GM19239 (cell line): Measurements from ENCODE around the gene NOLC1.

Experiments
- DNase-seq: peaks from one replicate; pipeline ENCODE4 v3.0.0; 2011; ENCODE audit warnings: low spot score; ENCODE audit not compliant: insufficient read length
- FAIRE-seq: peaks from 2 replicates; lab custom pipeline; 2011; peaks lifted over from hg19 to GRCh38; lab: Jason Lieb, UNC

NOLC1 gene

DNA sequence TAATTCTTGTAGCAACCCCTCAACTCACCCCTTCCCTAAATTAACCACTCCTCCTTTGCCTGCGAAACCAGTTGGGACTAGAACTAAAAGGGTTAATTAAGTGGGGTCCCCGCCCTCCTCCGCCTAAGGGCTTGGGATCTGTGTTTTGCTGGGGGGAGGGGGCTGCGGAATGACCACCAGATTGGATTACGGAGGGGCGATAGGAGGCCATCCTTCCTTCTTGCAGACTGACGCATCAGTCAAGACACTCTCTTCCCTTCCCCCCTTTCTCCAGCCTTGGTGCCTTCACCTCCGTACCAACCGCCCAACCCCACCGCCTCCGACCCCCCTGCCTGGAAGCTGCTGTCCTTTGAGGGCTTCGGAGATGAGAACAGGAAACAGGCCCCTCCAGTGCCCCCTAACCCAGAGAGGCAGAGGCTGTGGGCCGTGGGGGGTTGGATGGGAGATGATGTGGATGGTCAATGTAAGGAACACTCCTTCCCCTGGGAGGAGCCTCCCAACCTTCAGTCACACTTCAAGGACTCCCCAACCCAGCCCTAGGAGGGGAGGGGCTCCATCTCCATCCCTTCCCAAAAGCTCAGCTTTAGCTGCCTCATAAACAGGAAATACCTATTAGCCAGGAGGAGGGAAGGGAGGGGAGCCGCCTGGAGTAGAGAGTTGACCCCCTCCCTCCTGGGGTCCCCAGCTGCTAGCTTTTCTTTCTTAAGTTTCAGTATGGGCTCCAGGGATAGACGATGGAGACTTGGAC lies 31.0 kb upstream of the NOLC1 start:
- DNase-seq (no peak), FAIRE-seq (peak; percentile 67)

DNA sequence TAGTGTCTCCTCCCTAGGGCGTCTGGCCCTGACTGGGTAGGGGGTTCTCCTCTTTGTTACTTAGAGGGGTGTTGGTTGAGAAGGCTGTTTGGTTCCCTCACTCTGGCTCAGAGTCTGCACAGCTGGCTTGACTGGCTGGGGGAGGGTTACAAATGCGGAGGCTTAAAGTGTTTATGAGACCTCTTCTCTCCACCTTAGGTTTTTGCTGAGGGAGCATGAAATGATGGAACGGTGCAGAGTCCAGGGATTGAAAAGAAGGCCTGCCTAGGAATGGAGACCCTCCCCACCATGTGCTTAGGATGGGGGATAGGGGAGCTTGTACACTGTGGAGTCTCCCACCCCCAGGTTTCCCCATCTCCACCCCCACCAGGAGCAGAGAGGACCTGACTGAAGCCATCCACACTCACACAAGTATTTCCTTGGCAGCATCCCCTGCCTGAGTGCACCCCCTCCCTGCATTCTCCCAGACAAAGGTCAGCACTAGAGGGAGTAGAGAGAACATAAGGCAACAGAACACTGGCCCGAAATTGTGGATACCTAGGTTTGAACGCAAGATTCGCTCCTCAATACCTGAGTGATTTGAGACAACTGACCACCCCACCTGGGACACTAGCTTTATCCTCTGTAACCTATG lies 30.3 kb upstream of the NOLC1 start:
- DNase-seq (no peak), FAIRE-seq (no peak)

DNA sequence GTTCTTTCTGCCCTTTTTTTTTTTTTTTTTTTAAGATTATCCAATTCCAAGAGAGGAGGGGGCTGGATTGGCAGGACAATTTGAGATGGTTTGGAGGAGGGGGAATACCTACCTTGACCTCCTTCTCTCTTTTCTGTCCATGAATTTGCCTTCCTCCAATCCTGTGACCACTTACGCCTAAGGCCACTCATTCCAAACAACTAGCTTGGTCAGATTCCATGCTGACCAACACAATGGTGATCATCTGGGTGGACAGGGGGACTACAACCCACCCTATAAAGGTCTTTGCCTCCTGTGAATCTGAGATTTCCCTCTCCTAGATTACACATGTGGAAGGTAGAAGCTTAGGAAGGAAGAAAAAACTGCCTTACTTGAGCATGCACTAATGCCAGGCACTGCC lies 29.7 kb upstream of the NOLC1 start:
- no peak for FAIRE-seq
- DNase-seq, result no peak

DNA sequence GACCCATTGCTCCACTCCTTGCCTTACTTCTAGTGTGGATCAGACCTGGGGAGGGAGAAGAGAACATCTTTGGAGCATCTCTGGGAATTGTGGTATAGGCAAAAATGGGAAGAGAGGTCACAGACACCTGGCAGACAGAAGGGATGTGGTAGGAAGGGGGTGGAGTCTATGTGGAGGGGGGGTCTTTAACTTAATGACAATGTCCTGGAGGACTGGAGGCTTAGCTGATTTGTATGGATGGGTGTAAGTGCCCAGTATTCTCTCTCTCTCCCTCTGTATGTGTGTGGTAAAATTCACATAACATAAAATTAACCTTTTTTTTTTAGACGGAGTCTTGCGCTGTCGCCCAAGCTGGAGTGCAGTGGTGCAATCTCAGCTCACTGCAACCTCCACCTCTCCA lies 29.0 kb upstream of the NOLC1 start:
- DNase-seq (no peak), FAIRE-seq (no peak)

DNA sequence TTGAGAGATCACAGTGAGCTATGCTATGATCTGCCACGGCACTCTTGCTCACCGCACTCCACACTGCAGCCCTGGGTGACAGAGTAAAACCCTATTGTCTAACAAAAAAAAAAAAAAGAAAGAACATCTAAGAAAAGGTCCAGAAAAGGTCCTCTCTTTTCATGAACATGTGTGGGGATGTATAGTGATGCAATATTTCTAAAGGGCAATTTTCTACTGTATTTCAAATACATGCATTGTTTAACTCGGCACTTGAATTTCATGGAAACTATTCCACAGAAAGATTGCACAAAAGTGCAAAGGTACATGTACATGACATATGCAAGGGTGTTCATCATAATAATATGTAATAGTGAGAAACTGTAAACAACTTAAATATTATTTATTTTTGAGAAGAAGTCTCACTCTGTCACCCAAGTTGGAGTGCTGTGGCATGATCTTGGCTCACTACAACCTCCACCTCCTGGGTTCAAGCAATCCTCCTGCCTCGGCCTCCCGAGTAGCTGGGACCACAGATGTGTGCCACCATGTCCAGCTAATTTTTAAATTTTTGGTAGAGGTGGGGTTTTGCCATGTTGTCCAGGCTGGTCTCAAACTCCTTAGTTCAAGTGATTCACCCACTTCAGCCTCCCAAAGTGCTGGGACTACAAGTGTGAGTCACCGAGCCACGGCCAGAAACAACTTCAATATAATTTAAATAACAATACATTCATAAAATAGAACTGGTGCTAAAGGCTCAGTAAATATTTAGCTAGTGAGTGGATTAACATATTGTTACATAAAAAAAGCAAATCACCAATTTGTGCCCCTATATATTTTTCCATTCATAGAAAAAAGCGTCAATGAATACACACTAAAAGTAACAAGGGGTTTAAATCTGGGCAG lies 20.7 kb upstream of the NOLC1 start:
- DNase-seq, result no peak
- FAIRE-seq, result no peak

DNA sequence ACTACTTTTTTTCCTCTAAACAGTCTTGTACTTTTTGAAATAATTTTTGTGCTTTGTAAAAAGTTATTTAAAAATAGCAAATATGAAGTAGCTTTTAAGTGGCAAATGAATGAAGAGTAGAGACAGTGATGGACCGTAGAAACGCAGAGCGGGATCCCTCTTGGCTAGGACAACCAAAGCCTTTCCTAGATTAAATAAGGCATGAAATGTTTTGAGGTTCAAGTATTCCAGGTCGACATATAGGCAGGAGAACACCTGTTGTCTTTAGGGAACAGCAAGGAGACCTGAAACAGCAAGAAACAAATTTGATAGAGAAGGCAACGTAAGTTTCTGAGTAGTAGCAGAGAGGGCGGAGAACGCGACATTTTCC lies 20.0 kb upstream of the NOLC1 start:
- DNase-seq (no peak), FAIRE-seq (no peak)

DNA sequence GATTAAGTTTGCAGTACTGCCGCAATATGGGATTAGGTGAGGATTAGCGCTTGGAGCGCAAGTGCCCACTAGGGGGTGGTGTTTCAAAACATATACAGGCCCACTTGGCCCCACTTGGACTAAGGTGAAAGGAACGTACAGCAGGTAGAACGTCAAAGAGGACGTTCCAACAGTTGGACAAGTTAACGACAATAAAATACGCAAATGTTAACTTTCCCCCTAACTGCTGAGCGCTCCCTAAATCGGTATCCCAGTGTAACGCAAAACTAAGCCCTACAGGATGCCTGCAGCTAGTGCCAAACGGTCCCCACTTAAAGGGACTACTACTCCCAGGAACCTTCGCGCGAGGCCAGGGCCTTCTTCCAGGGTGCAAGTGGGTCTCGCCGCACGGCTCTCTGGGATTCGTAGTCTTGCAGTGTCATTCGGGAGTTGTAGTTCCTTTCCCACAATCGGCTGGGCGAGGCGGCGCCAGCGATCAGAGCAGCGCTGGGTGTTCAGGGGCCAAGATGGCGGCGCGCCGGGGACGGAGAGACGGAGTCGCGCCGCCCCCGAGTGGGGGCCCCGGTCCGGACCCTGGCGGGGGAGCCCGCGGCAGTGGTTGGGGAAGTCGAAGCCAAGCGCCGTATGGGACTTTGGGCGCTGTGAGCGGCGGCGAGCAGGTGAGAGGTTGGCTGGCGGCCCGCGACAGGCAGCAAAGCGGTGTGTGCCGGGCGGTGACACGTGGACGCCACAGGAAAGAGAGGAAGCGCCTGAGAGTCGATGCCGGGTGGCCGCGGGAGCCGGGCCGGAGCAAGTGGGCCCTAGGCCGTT lies 19.4 kb upstream of the NOLC1 start, which contains the start of gene PPRC1:
Gene PPRC1 (plus strand): TSS at position 478 of the 810 bp plus-strand sequence. CDS start 29 bp downstream, at position 507.
- FAIRE-seq (peak; percentile 98), DNase-seq (peak; percentile 96)

DNA sequence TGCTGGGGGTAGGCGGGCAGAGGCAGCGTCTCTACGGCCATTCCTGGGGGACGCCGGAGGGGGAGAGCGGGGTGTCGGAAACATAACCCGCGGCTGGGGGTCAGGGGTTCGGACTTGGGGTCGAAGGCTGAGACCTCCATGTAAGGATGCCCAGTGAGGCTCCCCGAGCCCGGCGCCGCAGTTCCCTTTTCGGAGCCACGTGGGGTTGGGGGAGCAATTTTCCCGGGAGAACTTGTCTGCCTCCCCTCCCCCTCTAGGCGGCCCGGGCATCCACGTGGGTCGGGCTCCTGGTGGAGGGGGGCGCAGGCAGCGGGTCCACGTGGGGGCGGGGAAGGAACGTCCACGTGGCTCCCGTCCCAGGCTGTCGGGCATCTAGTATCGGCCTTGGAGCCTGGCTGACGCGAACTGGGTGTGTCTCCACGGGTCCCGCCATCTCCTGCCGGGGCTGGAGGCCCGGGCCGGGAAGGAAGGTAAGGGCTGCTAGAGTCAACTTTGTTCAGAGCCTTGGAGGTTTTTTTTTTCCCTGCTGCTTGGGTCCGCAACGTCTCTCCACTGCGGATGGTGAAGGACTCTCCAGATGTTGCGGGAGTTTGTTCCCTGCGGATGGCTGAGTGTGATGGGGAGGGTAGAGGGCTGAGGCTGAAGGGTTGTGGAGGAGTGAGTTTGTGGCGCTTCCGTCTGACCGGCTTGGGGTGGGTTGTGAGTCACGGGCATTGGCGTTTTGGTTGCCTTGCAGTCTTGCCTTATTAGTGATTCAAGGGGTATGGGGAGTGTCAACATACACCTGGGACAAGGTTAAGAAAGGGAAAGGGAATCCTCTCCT lies 18.6 kb upstream of the NOLC1 start:
- no peak for DNase-seq
- FAIRE-seq, result peak; percentile 77

DNA sequence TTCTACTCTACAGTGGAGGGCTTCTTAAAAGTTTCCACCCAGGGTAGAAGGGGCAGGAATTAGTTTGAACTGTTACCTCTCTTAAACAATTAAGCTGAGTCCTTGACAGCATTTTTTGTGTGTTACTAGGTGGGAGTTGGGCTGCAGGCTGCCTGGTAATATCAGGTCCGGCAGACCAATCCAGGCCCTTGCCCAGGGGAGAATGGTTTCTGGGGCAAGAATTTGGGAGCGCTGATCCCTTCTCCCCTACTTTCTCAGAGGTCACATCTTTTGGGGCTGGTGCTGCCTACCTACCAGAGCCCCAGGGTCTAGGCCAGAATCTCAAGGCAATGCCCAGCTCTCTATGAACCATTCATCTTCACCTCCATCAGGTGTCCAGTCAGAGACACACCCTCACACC lies 17.8 kb upstream of the NOLC1 start:
- FAIRE-seq (no peak), DNase-seq (no peak)

DNA sequence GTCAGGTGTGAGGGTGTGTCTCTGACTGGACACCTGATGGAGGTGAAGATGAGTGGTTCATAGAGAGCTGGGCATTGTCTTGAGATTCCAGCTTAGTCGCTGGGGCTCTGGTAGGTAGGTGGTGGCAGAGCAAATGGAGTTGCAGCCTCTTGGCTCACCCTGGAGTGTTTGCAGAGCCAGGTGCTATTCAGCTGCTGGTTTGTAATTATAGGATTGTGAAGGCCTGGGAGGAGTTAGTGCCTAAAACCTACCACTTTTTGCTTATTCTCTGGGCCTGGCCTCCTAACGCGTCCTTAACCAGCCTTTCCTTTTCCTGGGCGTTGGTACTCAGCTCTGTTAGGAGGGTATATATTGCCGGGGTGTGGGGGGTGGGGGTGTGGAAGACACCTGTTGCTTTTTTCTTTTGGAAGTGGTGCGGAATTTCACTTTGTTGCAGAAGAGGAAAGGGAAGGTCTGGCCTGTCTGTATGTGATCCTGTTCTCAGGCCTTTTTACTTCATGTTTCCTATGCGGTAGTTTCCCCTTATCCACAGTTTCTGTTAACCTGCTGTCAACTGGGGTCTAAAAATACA lies 16.1 kb upstream of the NOLC1 start:
- no peak for DNase-seq
- FAIRE-seq, result no peak

DNA sequence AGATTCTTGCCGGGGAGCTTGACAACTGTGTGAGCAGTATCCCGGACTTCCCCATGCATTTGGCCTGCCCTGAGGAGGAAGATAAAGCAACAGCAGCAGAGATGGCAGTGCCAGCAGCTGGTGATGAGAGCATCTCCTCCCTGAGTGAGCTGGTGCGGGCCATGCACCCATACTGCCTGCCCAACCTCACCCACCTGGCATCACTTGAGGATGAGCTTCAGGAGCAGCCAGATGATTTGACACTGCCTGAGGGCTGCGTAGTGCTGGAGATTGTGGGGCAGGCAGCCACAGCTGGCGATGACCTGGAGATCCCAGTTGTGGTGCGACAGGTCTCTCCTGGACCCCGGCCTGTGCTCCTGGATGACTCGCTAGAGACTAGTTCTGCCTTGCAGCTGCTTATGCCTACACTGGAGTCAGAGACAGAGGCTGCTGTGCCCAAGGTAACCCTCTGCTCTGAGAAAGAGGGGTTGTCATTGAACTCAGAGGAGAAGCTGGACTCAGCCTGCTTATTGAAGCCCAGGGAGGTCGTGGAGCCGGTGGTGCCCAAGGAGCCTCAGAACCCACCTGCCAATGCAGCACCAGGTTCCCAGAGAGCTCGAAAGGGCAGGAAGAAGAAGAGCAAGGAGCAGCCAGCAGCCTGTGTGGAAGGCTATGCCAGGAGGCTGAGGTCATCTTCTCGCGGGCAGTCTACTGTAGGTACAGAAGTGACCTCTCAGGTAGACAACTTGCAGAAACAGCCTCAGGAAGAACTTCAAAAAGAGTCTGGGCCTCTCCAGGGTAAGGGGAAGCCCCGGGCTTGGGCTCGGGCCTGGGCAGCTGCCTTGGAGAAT lies 12.7 kb upstream of the NOLC1 start:
- DNase-seq, result no peak
- no peak for FAIRE-seq

DNA sequence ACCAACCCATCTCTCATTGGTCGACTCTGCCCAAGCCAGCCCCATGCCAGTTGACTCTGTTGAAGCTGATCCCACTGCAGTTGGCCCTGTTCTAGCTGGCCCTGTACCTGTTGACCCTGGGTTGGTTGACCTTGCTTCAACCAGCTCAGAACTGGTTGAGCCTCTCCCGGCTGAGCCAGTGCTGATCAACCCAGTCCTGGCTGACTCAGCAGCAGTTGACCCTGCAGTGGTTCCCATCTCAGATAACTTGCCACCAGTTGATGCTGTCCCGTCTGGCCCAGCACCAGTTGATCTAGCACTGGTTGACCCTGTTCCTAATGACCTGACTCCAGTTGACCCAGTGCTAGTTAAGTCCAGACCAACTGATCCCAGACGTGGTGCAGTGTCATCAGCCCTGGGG lies 12.0 kb upstream of the NOLC1 start:
- FAIRE-seq, result no peak

DNA sequence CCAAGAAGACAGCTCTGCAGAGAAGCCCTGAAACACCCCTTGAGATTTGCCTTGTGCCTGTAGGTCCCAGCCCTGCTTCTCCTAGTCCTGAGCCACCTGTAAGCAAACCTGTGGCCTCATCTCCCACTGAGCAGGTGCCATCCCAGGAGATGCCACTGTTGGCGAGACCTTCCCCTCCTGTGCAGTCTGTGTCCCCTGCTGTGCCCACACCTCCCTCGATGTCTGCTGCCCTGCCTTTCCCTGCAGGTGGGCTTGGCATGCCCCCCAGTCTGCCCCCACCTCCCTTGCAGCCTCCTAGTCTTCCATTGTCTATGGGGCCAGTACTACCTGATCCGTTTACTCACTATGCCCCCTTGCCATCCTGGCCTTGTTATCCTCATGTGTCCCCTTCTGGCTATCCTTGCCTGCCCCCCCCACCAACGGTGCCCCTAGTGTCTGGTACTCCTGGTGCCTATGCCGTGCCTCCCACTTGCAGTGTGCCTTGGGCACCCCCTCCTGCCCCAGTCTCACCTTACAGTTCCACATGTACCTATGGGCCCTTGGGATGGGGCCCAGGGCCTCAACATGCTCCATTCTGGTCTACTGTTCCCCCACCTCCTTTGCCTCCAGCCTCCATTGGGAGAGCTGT lies 11.2 kb upstream of the NOLC1 start:
- FAIRE-seq, result no peak
- DNase-seq, result no peak

More for the DNA sequence above, 12.0 kb upstream of the NOLC1 start:
- no peak for DNase-seq

DNA sequence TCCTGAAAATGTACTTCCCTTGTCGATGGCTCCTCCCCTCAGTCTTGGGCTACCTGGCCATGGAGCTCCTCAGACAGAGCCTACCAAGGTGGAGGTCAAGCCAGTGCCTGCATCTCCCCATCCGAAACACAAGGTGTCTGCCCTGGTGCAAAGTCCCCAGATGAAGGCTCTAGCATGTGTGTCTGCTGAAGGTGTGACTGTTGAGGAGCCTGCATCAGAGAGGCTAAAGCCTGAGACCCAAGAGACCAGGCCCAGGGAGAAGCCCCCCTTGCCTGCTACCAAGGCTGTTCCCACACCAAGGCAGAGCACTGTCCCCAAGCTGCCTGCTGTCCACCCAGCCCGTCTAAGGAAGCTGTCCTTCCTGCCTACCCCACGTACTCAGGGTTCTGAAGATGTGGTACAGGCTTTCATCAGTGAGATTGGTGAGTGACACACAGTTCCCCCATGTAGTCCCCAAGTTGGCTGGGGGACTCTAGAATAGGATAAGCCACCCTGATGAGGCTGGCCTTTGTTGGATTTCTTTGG lies 10.5 kb upstream of the NOLC1 start:
- DNase-seq, result no peak
- no peak for FAIRE-seq

DNA sequence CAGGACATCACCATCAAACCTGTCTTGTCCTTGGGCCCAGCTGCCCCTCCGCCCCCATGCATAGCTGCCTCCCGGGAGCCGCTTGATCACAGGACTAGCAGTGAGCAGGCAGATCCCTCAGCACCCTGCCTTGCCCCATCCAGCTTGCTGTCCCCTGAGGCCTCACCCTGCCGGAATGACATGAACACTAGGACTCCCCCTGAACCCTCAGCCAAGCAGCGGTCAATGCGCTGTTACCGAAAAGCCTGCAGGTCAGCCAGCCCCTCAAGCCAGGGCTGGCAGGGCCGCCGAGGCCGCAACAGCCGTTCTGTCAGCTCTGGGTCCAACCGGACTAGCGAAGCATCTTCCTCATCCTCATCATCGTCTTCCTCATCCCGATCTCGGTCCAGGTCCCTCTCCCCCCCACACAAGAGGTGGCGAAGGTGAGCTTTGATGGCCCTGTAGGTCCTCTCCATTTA lies 5.2 kb upstream of the NOLC1 start:
- no peak for DNase-seq
- no peak for FAIRE-seq

DNA sequence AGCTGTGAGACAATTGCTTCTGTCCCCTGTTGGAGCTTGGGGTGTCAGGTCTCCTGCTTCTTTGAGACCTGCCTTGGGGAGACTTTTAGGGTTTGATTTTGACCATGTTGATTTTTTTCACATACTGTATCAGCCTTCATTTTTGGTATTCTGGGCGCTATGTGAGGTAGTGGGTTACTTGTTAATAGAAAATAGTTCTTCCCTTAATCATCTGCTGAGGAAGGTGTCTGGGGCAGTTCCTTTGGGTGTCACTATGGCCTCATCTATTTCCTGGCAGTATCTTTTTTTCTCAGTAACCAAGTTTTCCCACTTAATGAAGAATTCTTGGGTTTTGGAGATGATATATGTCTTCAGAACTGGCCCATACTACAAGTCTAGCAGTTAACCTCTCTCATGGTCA lies 4.6 kb upstream of the NOLC1 start:
- FAIRE-seq (no peak), DNase-seq (no peak)

DNA sequence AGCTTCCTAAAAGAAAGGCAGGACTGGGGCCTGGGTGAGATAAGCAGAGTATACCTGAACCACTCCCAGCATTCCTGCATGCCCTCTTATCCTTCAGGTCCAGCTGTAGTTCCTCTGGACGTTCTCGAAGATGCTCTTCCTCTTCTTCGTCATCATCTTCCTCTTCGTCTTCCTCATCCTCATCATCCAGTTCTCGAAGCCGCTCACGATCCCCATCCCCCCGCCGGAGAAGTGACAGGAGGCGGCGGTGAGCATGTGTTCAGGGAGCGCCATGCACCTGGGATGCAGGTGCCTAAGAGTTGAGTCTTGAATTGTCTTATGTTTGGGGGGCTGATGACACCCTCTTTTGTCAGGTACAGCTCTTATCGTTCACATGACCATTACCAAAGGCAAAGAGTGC lies 3.9 kb upstream of the NOLC1 start:
- DNase-seq (no peak), FAIRE-seq (no peak)
